Progenitor cell of endocrine pancreas (in vitro differentiated cells): Measurements from ENCODE around the gene CDHR3. TPM values are rescaled to one million over a fixed set of nuclear protein-coding genes. Genes with fewer than 3 reads are reported as not detected.

Experiments used
- DNase-seq: peaks from one replicate; pipeline ENCODE4 v3.0.0; 2021; ENCODE audit warnings: low spot score; ENCODE audit not compliant: unreplicated experiment
- H3K27ac Mint-ChIP-seq: 2 replicates; pipeline ENCODE4 v1.8.0; 2021; ENCODE audit warnings: mild to moderate bottlenecking, moderate library complexity, mixed read lengths
- H3K27me3 Mint-ChIP-seq: 2 replicates; pipeline ENCODE4 v1.8.0; 2021; ENCODE audit warnings: mixed read lengths
- H3K36me3 Mint-ChIP-seq: 2 replicates; pipeline ENCODE4 v1.8.0; 2022; ENCODE audit warnings: mixed read lengths; ENCODE audit not compliant: insufficient read depth
- H3K4me1 Mint-ChIP-seq: 2 replicates; pipeline ENCODE4 v1.8.0; 2021; ENCODE audit warnings: low read depth, mixed read lengths
- H3K4me3 Mint-ChIP-seq: 2 replicates; pipeline ENCODE4 v1.8.0; 2021; ENCODE audit warnings: low read depth, mild to moderate bottlenecking, moderate library complexity, mixed read lengths
- H3K9me3 Mint-ChIP-seq: 2 replicates; pipeline ENCODE4 v1.8.0; 2021; ENCODE audit warnings: low read depth, mixed read lengths
- CTCF ChIP-seq: fragments of 200-600 bp; sonication (generic); IDR thresholded peaks from one replicate; pipeline ENCODE4 v1.5.0; 2021; ENCODE audit warnings: antibody characterized with exemption, mild to moderate bottlenecking; ENCODE audit not compliant: unreplicated experiment
- long read RNA-seq: library from polyadenylated mRNA; unstranded; transcript quantifications from one replicate; pipeline ENCODE4 v2.0.0, GENCODE V29; 2020
- total RNA-seq: library from RNA; stranded (reverse); gene quantifications from 2 replicates; pipeline ENCODE4 v1.2.1, GENCODE V29; 2021

CDHR3 gene
- 15.7 and 21.5 TPM in 2 replicates for total RNA-seq
- long read RNA-seq, partial matches to known transcripts = 0 of 12 reads
- long read RNA-seq, other reads (novel, unspliced or antisense) = 12 of 12 reads

GRCh38 chr7:105963038-105963667 lies at the start of gene CDHR3:
TSS of gene CDHR3 (plus strand) at chr7:105963264. CDS start at chr7:105963319, 55 bp downstream.
- H3K36me3 Mint-ChIP-seq = peaks cover 1% of the 10 kb centered on the region
- peaks cover 25% of the 10 kb centered on the region for H3K4me1 Mint-ChIP-seq
- DNase-seq = no peak
- no peaks in the 10 kb centered on the region for H3K9me3 Mint-ChIP-seq
- peak within 1 kb of the TSS; percentile 87 for H3K27ac Mint-ChIP-seq
- no peak for TF ChIP-seq CTCF
- no peaks in the 10 kb centered on the region for H3K27me3 Mint-ChIP-seq
- H3K4me3 Mint-ChIP-seq = peak within 1 kb of the TSS; percentile 20

- peaks cover 1% of the 10 kb centered on the region for H3K4me1 Mint-ChIP-seq
- no peak for TF ChIP-seq CTCF
- peaks cover 8% of the 10 kb centered on the region for H3K9me3 Mint-ChIP-seq
- H3K27me3 Mint-ChIP-seq = no peaks in the 10 kb centered on the region
- no peak overlapping the region for H3K4me3 Mint-ChIP-seq
- peaks cover 9% of the 10 kb centered on the region for H3K36me3 Mint-ChIP-seq
- DNase-seq = no peak
- no peak overlapping the region for H3K27ac Mint-ChIP-seq
Measured at GRCh38 chr7:105913947-105914346, 49.1 kb upstream of the CDHR3 start.

- no peaks in the 10 kb centered on the region for H3K9me3 Mint-ChIP-seq
- H3K4me1 Mint-ChIP-seq = peaks cover 1% of the 10 kb centered on the region
- no peak for DNase-seq
- H3K27me3 Mint-ChIP-seq = peaks cover 3% of the 10 kb centered on the region
- H3K27ac Mint-ChIP-seq = no peak overlapping the region
- TF ChIP-seq CTCF = no peak
- no peak overlapping the region for H3K4me3 Mint-ChIP-seq
- peaks cover 2% of the 10 kb centered on the region for H3K36me3 Mint-ChIP-seq
Measured at GRCh38 chr7:105916603-105917002, 46.5 kb upstream of the CDHR3 start.

- Mint-ChIP-seq H3K27me3 (peaks cover 3% of the 10 kb centered on the region), H3K27ac (no peak overlapping the region), H3K4me1 (peaks cover 1% of the 10 kb centered on the region), H3K36me3 (peaks cover 4% of the 10 kb centered on the region), H3K9me3 (no peaks in the 10 kb centered on the region), H3K4me3 (no peak overlapping the region)
- TF ChIP-seq CTCF = no peak
- no peak for DNase-seq
Measured at GRCh38 chr7:105917659-105918058, 45.4 kb upstream of the CDHR3 start.

GRCh38 chr7:105920766-105921165 lies 42.3 kb upstream of the CDHR3 start:
- Mint-ChIP-seq H3K36me3 (peaks cover 18% of the 10 kb centered on the region), H3K4me3 (no peak overlapping the region), H3K27ac (no peak overlapping the region), H3K4me1 (no peaks in the 10 kb centered on the region), H3K27me3 (peaks cover 5% of the 10 kb centered on the region), H3K9me3 (peaks cover 11% of the 10 kb centered on the region)
- no peak for DNase-seq
- TF ChIP-seq CTCF = no peak
